Measurements from ENCODE around the gene SLC25A19.

- TF ChIP-seq CTCF (IDR thresholded peaks at IDR 0.05), result no peak
- TF ChIP-seq REST (IDR thresholded peaks at IDR 0.05; ENCODE audit: insufficient read depth in 1 of 2, low read depth in 2 of 2, low read length in 1 of 2), result no peak
- no peak for TF ChIP-seq POLR2AphosphoS5 (IDR thresholded peaks at IDR 0.05; ENCODE audit: low read depth, low read length)
These were observed 44.9 kb downstream of the SLC25A19 start for GRCh38 chr17:75244133-75244866.
